ENCODE data around the gene SIRPG.
"Not testable (repeated sequence)": the region's sequence is repeated elsewhere in the genome, so short reads cannot be mapped to it uniquely, and the experiment has no call there.

SIRPG gene
- total RNA-seq = 15.3 to 23.4 reads per million in 2 donors

DNA sequence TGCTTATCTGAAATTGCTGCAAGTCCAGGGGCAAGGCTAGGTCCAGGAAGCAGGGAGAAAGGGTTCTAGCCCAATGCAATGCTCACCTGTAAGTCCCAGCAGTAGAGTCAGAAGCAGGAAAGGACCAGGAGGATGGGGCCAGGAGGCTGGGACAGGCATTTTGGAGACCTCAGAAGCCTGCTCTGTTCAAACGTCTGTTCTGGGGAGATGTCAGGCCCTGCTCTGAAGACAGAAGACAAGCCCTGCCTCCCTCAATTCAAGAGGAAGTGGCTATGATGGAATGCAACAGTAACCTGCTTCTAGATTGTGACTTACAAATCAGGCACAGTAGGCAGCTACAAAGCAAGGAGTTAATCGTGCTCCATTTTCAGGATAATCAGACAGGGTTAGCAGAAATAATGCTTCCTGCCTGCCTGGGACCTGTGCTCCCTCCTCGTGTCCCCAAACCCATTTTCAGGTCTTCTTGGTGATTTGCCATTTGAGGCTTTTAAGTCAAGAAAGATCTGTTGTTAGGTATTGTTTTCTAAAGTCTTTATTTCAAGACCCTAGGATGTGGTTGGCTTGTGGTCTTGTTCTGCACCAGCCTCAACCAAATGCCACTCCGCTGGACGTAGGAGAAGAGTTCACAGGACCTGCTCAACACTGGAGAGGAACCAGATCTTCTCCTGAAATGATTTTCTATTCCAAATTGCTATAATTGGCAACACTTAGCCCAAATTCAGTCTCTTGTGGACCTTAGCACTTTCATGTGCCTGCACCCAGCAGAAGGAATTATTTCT is at the start of gene SIRPG:
Gene SIRPG, minus strand, starts transcription at position 224 of the 779 bp plus-strand sequence. Its CDS starts 65 bp downstream, at position 159.
- DNase-seq = peak in 1 of 5 experiments; percentile 89

DNA sequence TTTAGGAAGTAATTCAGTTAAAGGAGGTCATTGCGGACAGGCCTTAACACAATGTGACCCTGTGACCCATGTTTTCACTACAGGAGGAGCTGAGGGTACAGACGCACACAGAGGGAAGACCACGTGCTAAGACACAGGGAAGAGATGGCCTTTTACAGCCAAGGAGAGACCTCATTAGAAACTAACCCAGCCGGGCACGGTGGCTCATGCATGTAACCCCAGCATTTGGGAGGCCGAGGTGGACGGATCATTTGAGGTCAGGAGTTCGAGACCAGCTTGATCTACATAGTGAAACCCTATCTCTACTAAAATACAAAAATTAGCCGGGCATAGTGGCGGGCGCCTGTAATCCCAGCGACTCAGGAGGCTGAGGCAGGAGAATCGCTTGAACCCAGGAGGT is 49.3 kb upstream of the SIRPG start:
- DNase-seq = not testable (repeated sequence)

DNA sequence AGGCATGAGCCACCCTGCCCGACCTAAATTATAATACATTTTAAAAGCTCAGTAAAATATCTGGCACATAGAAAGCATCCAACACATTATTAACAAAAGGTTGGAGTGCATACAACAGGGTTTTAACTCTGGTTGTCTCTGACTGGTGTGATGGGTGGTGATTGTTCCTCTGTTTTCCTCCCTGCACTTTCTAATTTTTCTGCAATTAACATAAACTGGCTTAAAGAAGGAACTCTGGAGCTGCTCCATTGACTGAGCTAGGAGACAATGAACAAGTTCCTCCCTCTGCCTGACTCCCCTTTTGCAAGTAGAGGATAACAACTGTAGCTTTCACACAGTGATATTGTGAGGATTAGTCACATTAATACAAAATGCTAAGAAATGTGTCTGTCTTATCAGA is 48.5 kb upstream of the SIRPG start:
- DNase-seq = no peak

GRCh38 chr20:1702855-1703254 is 45.3 kb upstream of the SIRPG start:
- DNase-seq = no peak

GRCh38 chr20:1702328-1702727 is 44.7 kb upstream of the SIRPG start:
- DNase-seq = no peak

DNA sequence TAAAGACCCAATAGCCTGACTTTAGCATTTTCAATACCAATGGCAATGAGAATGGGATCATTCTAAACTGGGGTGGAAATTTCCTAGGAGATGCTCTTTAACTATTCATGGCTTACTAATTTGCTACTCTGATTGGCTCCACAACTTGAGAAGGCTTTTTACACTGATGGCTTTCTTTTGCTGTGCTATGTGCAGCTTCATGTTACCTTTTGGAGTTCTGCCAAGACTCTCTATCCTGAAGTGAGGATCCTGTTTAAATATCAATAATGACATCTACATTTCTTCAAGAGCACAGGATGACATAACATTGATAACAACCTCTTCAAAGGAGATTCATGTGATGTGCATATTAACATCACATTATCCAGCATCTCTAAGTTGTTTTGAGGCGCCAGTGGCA is 43.4 kb upstream of the SIRPG start:
- no peak for DNase-seq

DNA sequence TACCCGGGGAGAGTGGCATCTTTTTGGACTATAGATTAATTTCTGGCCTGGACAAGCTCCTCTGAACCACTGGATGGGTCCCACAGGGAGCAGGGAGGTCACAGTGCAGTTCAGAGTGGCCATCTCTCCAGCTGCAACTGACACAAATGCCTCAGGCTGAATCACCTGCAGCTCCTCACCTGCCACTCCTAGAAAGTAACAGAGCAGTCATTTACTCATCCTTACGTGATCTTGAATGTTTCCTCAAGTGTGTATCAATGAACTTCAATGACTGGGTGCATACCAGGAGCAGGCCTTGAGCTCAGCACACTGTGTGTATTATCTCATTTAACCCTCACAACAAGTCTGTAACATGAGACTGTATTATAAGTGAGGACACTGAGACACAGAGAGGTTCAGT is 40.0 kb upstream of the SIRPG start:
- no peak for DNase-seq

DNA sequence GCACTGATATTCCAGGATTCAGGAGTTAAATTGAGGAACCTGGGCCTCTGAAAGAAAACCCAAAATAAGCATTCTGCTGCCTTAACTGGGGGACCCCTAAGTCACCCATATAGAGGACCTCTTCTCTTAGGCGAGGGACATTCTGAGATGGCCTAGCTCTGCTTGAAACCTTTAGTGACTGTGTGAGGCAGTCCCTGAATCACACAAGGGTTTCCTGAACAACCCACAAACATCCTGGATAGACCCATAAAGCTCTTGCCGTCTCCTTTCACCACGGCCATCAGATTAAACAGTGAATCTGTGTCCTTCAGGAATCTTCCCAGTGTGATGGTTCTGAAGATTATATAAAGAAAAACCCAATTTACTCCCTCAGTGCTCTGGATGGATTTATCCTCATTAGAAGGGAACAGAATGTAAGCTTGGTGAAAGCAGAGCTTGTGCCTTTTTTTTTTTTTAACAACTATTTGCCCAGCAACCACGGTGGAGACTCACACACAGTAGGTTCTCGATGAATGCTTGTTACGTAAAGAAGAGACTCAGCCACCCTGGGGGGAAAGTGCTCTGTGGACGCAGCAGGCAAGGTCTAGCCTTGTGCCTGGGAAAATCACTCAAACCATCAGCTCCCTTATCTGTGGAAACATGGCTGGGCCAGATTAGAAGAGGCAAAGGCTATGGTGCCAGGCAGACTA is 39.1 kb upstream of the SIRPG start:
- peak in 2 of 5 experiments; percentile 14 to 27 for DNase-seq

GRCh38 chr20:1694672-1695071 is 37.1 kb upstream of the SIRPG start:
- no peak for DNase-seq

- DNase-seq = no peak
Observed at GRCh38 chr20:1693427-1693826, 35.8 kb upstream of the SIRPG start.

- DNase-seq = no peak
Observed at GRCh38 chr20:1689721-1690120, 32.1 kb upstream of the SIRPG start.

GRCh38 chr20:1688886-1689538 is 31.4 kb upstream of the SIRPG start:
- DNase-seq = no peak

DNA sequence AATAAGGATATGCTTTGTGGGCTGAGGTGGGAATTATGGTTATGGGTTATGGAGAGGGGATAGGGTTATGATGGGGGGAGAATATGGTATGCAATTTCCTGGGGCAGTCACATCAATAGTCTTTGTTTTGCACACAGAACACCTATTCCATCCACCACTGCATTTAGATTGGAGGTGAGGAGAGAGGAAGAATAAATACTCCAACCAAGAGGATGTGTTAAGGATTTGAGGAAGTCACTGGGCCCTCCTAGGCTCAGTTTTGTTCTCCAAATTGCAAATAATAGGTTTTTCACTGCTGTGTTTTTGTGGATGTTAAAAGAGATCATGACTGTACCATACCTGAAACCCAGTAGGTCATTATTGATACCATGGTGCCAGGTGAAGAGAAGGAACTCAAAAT is 29.5 kb upstream of the SIRPG start:
- no peak for DNase-seq

GRCh38 chr20:1686151-1686748 is 28.7 kb upstream of the SIRPG start:
- DNase-seq = no peak

DNA sequence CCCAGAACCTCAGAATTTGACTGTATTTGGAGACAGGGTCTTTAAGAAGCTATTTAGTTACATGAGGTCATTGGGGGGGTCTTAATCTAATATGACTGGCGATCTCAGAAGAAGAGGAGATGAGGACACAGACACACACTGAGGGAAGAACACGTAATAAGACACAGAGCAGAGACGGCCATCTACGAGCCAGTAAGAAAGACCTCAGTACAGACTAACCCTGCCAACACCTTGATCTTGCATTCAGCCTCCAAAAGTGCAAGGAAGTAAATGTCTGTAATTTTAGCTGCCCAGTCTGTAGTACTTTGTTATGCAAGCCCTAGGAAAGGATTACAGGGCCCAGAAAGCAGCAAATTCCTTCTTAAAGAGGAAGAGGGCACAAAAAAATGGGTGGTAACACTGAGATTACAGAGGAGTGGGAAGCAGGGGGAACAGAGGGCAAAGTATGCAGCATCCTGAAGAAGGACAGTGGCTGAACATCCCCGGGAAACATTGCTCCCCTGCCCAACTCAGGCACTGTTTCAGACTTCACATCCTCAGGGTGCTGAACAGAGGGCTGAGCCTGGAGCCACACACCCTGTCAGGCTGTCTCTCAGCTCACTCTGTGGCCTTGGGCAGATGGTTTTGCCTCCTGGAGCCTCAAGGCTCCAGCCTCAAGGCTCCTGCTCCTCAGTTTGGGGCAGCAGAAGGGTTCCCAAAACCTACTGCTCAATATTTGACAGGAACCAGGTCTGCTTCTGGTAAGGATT is 27.9 kb upstream of the SIRPG start:
- DNase-seq = no peak

DNA sequence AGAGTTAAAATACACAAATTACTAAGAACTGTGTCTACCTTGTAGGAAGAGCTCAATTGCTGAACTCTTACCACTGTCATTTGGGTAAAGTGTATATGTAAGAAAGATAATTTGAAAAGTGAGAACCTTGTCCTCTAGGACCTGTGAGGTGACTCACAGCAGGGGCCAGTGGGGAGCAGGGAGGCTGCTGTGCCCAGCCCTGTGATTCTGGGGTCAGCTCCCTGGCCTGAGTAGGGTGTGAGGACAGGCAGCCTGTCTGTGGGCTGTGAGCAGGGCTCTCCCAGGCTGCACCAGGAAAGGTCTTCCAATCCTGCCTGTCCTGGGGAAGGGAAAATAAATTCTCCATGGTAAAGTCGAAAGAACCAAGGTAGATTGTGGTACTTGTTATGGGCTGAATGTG is 27.3 kb upstream of the SIRPG start:
- DNase-seq = no peak

- no peak for DNase-seq
Observed at GRCh38 chr20:1676650-1677049, 19.1 kb upstream of the SIRPG start.

GRCh38 chr20:1674990-1675780 is 17.6 kb upstream of the SIRPG start:
- DNase-seq = no peak

GRCh38 chr20:1674361-1674760 is 16.8 kb upstream of the SIRPG start:
- peak in 2 of 5 experiments; percentile 36 to 90 for DNase-seq

- DNase-seq = no peak
Observed at GRCh38 chr20:1673424-1673823, 15.8 kb upstream of the SIRPG start.

GRCh38 chr20:1672728-1673127 is 15.1 kb upstream of the SIRPG start:
- no peak for DNase-seq
